RWPE2 (cell line): Measurements from ENCODE around the gene PGGT1B.

ENCODE experiments used
- ATAC-seq: fragments of 200-7000 bp; cut with Tn5 transposase; 3 replicates; pipeline ENCODE4 v1.9.1; 2021; ENCODE audit warnings: low read depth
- DNase-seq: peaks from one replicate; pipeline ENCODE4 v3.0.0-alpha.2; 2020; ENCODE audit warnings: low spot score
- H3K27ac ChIP-seq: fragments of 450-650 bp; 2 replicates; pipeline ENCODE4 v1.5.1; 2017; ENCODE audit warnings: mild to moderate bottlenecking; ENCODE audit not compliant: poor library complexity, severe bottlenecking
- H3K27me3 ChIP-seq: fragments of 250-450 bp; sonication (Bioruptor Pico); 2 replicates; pipeline ENCODE4 v1.5.1; 2021; ENCODE audit warnings: mild to moderate bottlenecking, moderate library complexity; ENCODE audit not compliant: insufficient read depth, poor library complexity, severe bottlenecking
- H3K36me3 ChIP-seq: fragments of 250-450 bp; sonication (Bioruptor Pico); 2 replicates; pipeline ENCODE4 v1.5.1; 2020; ENCODE audit warnings: low read depth, mild to moderate bottlenecking, moderate library complexity
- H3K4me1 ChIP-seq: fragments of 250-450 bp; sonication (Bioruptor Pico); 2 replicates; pipeline ENCODE4 v1.5.1; 2021; ENCODE audit warnings: mild to moderate bottlenecking, moderate library complexity; ENCODE audit not compliant: insufficient read depth, poor library complexity, severe bottlenecking
- H3K4me3 ChIP-seq: fragments of 250-450 bp; sonication (Bioruptor Pico); 2 replicates; pipeline ENCODE4 v1.5.1; 2021; ENCODE audit warnings: mild to moderate bottlenecking, moderate library complexity; ENCODE audit not compliant: severe bottlenecking
- H3K9me3 ChIP-seq: fragments of 250-450 bp; sonication (Bioruptor Pico); 2 replicates; pipeline ENCODE4 v1.5.1; 2021; ENCODE audit warnings: mild to moderate bottlenecking, moderate library complexity; ENCODE audit not compliant: severe bottlenecking
- TF ChIP-seq, protein P1 (sequence below): fragments of 450-650 bp; IDR thresholded peaks from one replicate; pipeline ENCODE4 v1.5.1; 2017; ENCODE audit warnings: mild to moderate bottlenecking, moderate library complexity; ENCODE audit not compliant: poor library complexity, severe bottlenecking

Gene PGGT1B

DNA sequence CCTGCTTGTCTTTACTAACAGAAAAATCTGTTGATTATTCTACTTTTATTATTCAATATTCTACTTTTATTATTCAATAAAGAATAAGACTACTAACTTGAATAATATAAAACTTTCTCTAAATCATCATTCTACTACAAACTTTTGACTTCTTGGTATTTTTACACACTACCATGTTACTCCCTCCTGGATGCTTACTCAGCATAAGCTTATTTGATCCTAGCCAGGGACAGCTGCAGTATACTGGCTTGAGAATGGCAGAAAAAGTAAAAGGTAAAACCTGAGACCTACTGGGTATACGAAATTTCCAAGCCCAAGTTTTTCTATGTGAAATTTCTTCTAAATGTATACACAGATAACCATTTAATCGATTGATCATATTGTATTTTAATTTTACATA is 26.1 kb downstream of the PGGT1B start:
- DNase-seq (no peak), ATAC-seq (no peak)
- Histone ChIP-seq H3K36me3 (peaks cover 65% of the 10 kb centered on the region), H3K4me3 (no peak overlapping the region), H3K27me3 (no peaks in the 10 kb centered on the region), H3K27ac (no peak overlapping the region), H3K4me1 (no peaks in the 10 kb centered on the region), H3K9me3 (peaks cover 2% of the 10 kb centered on the region)
- TF ChIP-seq, protein P1, sequence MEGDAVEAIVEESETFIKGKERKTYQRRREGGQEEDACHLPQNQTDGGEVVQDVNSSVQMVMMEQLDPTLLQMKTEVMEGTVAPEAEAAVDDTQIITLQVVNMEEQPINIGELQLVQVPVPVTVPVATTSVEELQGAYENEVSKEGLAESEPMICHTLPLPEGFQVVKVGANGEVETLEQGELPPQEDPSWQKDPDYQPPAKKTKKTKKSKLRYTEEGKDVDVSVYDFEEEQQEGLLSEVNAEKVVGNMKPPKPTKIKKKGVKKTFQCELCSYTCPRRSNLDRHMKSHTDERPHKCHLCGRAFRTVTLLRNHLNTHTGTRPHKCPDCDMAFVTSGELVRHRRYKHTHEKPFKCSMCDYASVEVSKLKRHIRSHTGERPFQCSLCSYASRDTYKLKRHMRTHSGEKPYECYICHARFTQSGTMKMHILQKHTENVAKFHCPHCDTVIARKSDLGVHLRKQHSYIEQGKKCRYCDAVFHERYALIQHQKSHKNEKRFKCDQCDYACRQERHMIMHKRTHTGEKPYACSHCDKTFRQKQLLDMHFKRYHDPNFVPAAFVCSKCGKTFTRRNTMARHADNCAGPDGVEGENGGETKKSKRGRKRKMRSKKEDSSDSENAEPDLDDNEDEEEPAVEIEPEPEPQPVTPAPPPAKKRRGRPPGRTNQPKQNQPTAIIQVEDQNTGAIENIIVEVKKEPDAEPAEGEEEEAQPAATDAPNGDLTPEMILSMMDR: no peak

DNA sequence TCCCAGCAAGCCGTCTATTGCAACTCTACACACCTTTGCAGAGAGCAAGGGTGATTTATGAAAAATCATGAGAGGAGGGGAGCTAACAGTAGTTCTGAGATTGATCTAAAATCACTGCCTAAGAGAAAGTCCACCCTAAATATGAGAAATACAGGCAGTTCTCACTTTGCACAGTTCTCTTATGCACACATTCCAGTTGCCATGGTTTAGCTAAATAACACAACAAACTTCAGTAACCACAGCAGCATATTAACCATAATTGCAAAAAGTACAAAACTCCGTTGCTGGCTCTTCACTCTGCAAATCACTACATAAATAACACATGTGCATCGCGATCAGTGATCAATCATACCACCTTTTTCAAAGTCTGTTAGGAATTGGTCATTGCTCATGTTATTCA is 31.1 kb downstream of the PGGT1B start:
- TF ChIP-seq, protein P1: no peak
- Histone ChIP-seq H3K9me3 (peaks cover 2% of the 10 kb centered on the region), H3K4me1 (no peaks in the 10 kb centered on the region), H3K4me3 (no peak overlapping the region), H3K27me3 (no peaks in the 10 kb centered on the region), H3K36me3 (peaks cover 60% of the 10 kb centered on the region), H3K27ac (no peak overlapping the region)
- DNase-seq: no peak
- ATAC-seq: no peak

DNA sequence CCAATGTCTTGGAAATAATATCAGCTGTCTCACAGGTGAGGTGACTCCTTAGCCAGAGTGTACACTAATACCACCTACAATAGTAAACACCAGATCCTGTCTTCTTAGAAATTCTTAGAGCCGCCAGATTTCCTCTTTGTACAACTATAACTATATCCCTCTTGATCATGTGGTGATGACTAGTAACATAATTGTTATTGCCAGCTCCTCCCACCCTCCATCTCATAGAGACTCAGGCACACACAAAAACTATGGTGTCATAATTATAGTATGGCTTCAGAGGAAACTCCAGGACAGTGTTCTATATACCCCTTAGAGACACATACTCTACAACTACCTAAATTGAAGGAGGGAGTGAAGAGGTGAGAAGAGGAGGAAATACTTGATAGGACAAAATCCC is 33.1 kb downstream of the PGGT1B start:
- Histone ChIP-seq H3K4me3 (no peak overlapping the region), H3K27ac (no peak overlapping the region), H3K27me3 (no peaks in the 10 kb centered on the region), H3K36me3 (peaks cover 54% of the 10 kb centered on the region), H3K4me1 (no peaks in the 10 kb centered on the region), H3K9me3 (no peaks in the 10 kb centered on the region)
- ATAC-seq (no peak), DNase-seq (no peak)
- TF ChIP-seq, protein P1: no peak

DNA sequence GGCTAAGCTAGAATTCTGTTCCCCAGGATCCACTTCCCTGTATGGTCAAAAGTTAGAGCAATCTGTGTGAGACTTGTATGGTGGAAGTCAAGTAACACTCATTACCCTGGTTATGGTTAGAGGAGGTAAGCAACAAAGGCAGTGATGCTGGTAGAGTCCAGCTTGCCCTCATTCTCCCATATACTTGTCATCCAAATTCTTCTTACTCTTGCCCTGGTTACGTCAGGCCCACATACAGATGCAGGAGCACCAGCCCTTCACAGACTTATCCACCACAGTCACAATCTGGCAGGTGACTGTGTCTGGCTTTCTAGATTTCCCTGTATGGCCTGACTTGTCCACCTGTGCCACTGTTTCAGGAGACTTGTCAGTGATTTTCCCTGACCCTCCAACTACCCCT is 35.4 kb downstream of the PGGT1B start:
- Histone ChIP-seq H3K27me3 (no peaks in the 10 kb centered on the region), H3K9me3 (no peaks in the 10 kb centered on the region), H3K36me3 (peaks cover 51% of the 10 kb centered on the region), H3K4me1 (no peaks in the 10 kb centered on the region), H3K4me3 (no peak overlapping the region), H3K27ac (no peak overlapping the region)
- TF ChIP-seq, protein P1: no peak
- no peak for ATAC-seq
- DNase-seq: no peak

DNA sequence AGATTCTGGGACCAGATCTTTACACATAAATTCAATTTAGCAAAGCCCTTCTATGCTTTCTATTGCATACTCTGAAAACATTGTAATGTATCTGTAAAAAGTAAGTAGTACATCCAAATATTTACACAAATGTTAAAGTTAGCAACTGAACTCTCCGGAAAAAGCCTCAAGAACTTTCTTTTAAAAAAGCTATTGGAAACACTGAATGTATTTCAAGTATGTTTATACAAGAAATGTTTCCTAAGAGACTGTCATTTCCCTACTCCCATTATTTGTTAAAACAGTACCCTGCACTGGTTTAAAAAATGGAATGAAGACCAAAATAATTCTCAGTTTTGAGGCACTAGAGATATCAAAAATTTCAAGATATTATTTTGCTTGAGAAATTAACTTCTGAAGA is 48.1 kb downstream of the PGGT1B start:
- Histone ChIP-seq H3K27ac (no peak overlapping the region), H3K4me3 (no peak overlapping the region), H3K27me3 (no peaks in the 10 kb centered on the region), H3K36me3 (peaks cover 41% of the 10 kb centered on the region), H3K4me1 (no peaks in the 10 kb centered on the region), H3K9me3 (no peaks in the 10 kb centered on the region)
- TF ChIP-seq, protein P1: no peak
- DNase-seq (no peak), ATAC-seq (no peak)
